CD4-positive, CD25-positive, alpha-beta regulatory T cell (primary cell): ENCODE results near the gene SF3B2. TPM values are rescaled to one million over a fixed set of nuclear protein-coding genes. Genes with fewer than 3 reads are reported as not detected.
A peak's percentile ranks its signal among the peaks of the same experiment; 100 is the strongest.
"Not testable (repeated sequence)": the region's sequence is repeated elsewhere in the genome, so short reads cannot be mapped to it uniquely, and the experiment has no call there.

ENCODE experiments used
- ATAC-seq, 2 donors: fragments of 150-1000 bp; cut with Tn5 transposase; one replicate each; pipeline ENCODE4 v1.10.0; 2021; ENCODE audit warnings: low read depth in 2 of 2, moderate number of reproducible peaks in 2 of 2, moderate library complexity in 1 of 2
- DNase-seq, 3 donors: peaks; one replicate each; pipeline versions ENCODE4 v3.0.0 to v3.0.0-alpha.2; 2012 to 2022; ENCODE audit warnings: mixed read lengths in 1 of 3
- H3K27ac ChIP-seq: one replicate; pipeline ENCODE4 v1.7.0; 2013; ENCODE audit warnings: mild to moderate bottlenecking, low read length; ENCODE audit not compliant: insufficient read depth, poor library complexity, severe bottlenecking
- H3K27me3 ChIP-seq: one replicate; pipeline ENCODE4 v1.7.0; 2013; ENCODE audit warnings: low read length; ENCODE audit not compliant: control insufficient read depth, insufficient read depth
- H3K36me3 ChIP-seq: one replicate; pipeline ENCODE4 v1.7.0; 2013; ENCODE audit warnings: mild to moderate bottlenecking, low read length, moderate library complexity; ENCODE audit not compliant: control insufficient read depth, insufficient read depth
- H3K4me1 ChIP-seq: 2 replicates; pipeline ENCODE4 v1.7.0; 2013; ENCODE audit warnings: mild to moderate bottlenecking, low read length; ENCODE audit not compliant: insufficient read depth, control insufficient read depth, poor library complexity, severe bottlenecking
- H3K4me3 ChIP-seq: one replicate; pipeline ENCODE4 v1.7.0; 2013; ENCODE audit warnings: low read depth, mild to moderate bottlenecking, low read length, moderate library complexity
- H3K9me3 ChIP-seq, 2 experiments: 1 replicate in 1 of 2; 2 replicates in 1 of 2; pipeline ENCODE4 v1.7.0; 2013; ENCODE audit warnings: low read length in 2 of 2, mild to moderate bottlenecking in 1 of 2, moderate library complexity in 1 of 2; ENCODE audit not compliant: control insufficient read depth in 2 of 2
- H3K27ac Mint-ChIP-seq, 3 donors: one replicate each; pipeline ENCODE4 v1.8.0; 2020 to 2022; ENCODE audit warnings: mild to moderate bottlenecking in 3 of 3, mixed read lengths in 3 of 3, moderate library complexity in 2 of 3
- H3K27me3 Mint-ChIP-seq: one replicate; pipeline ENCODE4 v1.8.0; 2022; ENCODE audit warnings: mild to moderate bottlenecking, mixed read lengths
- H3K36me3 Mint-ChIP-seq: one replicate; pipeline ENCODE4 v1.8.0; 2020; ENCODE audit warnings: mixed read lengths
- H3K4me1 Mint-ChIP-seq, 4 donors: one replicate each; pipeline ENCODE4 v1.8.0; 2020 to 2022; ENCODE audit warnings: mixed read lengths in 4 of 4, mild to moderate bottlenecking in 1 of 4
- H3K4me3 Mint-ChIP-seq, 4 donors: one replicate each; pipeline ENCODE4 v1.8.0; 2020 to 2022; ENCODE audit warnings: mild to moderate bottlenecking in 4 of 4, mixed read lengths in 4 of 4, moderate library complexity in 3 of 4
- H3K9me3 Mint-ChIP-seq, 7 donors: one replicate each; pipeline ENCODE4 v1.8.0; 2020 to 2022; ENCODE audit warnings: mixed read lengths in 7 of 7, mild to moderate bottlenecking in 3 of 7, moderate library complexity in 2 of 7
- polyA plus RNA-seq, 4 donors: library from polyadenylated mRNA; unstranded; fragments of 300-500 nt; fragmentation: Illumina TruSeq; gene quantifications; one replicate each; pipeline ENCODE4 v1.2.3, GENCODE V29; 2021
- total RNA-seq: library from RNA; stranded (reverse); gene quantifications from one replicate; pipeline ENCODE4 v1.2.3, GENCODE V29; 2022

The SF3B2 gene
- total and polyA plus RNA-seq, 5 donors from 2014 or later = 67.6 to 172 (median 75.6) TPM

DNA sequence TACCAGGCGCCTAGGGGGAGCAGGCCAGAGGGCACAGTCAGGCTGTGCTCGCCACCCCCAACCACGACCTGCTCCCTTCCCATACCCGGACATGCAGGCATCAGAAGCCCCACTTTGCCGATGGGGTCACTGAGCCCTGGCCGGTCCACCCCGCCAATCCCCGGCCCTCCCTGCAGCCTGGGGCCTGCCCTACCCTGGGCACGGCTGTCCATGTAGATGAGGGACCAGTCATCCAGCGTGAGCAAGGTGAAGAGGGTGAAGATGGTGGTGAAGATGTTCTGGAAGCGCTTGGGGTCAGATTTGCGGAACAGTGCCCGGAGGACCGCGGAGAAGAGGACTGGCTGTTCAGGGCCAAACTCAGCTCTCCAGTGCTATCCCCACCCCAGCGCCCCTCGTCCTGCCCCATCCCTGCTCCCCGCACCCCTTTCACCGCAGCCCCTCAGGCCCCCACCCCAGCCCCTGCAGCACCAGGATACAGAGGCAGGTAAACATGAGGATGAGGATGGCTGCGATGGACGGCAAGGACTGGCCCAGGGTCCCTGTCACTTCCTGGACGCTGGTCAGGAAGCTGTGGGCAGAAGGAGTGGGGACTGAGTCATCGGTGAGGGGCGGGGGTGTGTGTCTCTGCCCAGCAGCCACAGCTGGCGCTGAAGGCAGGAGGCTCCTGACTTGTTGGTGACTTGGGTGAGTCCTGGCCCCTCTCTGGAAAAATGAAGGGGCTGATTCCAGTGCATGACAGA is 31.4 kb upstream of the SF3B2 start:
- Mint-ChIP-seq H3K36me3 (no peaks in the 10 kb centered on the region), H3K27ac (no peak overlapping the region), H3K27me3 (peaks cover 6% of the 10 kb centered on the region), H3K9me3 (no peaks in the 10 kb centered on the region), H3K4me3 (no peak overlapping the region), H3K4me1 (peaks cover 4 to 6% (median 5%) of the 10 kb centered on the region in 4 donors)
- DNase-seq = no peak
- Histone ChIP-seq H3K36me3 (no peaks in the 10 kb centered on the region), H3K4me3 (no peak overlapping the region), H3K27ac (no peak overlapping the region), H3K9me3 (no peaks in the 10 kb centered on the region), H3K4me1 (peaks cover 6% of the 10 kb centered on the region), H3K27me3 (no peaks in the 10 kb centered on the region)
- ATAC-seq = no peak

DNA sequence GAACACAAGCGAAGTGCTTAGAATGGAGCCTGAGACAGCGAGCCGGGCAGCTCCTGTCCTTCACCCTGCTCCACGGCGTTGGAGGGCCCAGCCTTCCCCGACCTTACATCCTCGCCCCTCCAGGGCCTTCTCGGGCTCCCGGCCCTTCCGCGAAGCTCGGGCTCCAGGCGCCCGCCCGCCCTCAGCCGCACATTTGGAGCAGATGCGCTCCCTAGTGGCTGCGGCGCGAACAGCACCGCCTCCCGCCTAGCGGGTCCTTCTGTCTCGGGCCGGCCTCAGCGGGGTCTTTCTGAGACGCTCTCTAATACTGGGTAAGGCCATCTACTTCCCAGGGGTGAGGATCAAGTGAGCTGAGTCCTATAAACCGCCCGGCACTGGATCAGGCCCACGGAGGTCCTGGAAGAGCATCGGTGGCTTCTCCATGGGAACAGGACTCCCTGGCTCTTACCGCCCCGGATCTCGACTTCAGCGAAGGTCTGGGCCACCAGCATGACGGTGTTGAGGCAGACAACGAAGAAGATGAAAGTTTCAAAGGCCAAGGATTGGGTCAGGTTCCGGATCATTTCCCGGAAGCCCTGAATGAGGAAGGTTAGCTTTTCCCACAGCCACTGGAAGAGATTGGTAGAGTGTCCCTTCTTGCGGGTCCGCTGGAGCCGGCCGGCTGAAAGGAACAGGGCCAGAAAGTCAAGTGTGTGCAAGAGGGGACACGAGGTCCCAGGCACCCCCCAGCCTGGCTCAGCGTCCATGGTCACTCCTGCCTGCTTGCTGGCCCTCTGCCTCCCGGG is 29.6 kb upstream of the SF3B2 start:
- peak; percentile 64 to 69 (median 67) for DNase-seq
- H3K4me1 ChIP-seq = peaks cover 6% of the 10 kb centered on the region
- Mint-ChIP-seq H3K4me3 (peak overlapping the region in 2 of 4 donors; percentile 33 to 76), H3K4me1 (peaks cover 4 to 6% (median 5%) of the 10 kb centered on the region in 4 donors), H3K9me3 (no peaks in the 10 kb centered on the region), H3K27ac (peak overlapping the region in 1 of 3 donors; percentile 71), H3K36me3 (no peaks in the 10 kb centered on the region), H3K27me3 (peaks cover 8% of the 10 kb centered on the region)
- no peaks in the 10 kb centered on the region for H3K27me3 ChIP-seq
- H3K36me3 ChIP-seq = no peaks in the 10 kb centered on the region
- no peak overlapping the region for H3K27ac ChIP-seq
- ATAC-seq = peak; percentile 83 to 85
- no peaks in the 10 kb centered on the region for H3K9me3 ChIP-seq
- no peak overlapping the region for H3K4me3 ChIP-seq

DNA sequence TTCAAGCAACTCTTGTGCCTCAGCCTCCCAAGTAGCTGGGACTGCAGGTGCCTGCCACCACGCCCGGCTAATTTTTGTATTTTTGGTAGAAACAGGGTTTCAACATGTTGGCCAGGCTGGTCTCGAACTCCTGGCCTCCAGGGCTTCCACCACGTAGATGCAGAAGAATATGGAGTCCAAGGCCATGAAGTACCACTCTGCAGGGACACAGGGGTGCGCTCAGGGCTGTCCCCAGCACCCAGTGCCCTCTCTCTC is 29.1 kb upstream of the SF3B2 start:
- not testable (repeated sequence) for H3K27me3 ChIP-seq, H3K9me3 Mint-ChIP-seq, H3K9me3 ChIP-seq, H3K4me3 Mint-ChIP-seq, H3K27ac ChIP-seq, H3K36me3 Mint-ChIP-seq, H3K4me1 ChIP-seq, DNase-seq, H3K36me3 ChIP-seq, ATAC-seq, H3K4me1 Mint-ChIP-seq, H3K27ac Mint-ChIP-seq, H3K4me3 ChIP-seq
- H3K27me3 Mint-ChIP-seq = peaks cover 13% of the 10 kb centered on the region

DNA sequence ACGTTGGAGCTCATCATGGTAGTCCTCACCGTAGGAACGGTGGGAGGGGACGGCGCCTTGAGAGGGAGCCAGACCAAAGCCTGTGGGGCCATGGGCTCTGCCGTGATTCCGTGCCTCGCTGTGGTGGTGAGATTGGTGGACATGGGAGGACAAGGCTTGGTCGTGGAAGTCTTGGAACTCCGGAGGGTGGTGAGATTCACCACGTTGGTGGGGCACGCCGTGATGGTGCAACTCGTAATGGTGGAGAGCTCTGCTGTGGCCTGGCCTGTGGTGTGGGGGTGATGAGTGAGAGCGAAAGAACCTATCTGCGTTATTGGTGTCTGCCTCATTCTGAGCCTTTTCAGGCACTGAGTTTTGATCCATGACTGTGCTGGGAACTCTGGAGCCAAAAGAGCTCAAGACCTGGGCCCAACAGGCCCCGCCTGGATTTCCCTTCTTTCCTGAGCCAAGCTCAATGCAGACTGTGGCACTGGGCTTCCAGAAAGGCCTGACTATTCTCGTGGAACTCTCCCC is 26.1 kb upstream of the SF3B2 start, which contains the start of gene CATSPER1:
Gene CATSPER1 (minus strand): TSS at position 463 of the 513 bp plus-strand sequence. CDS start 100 bp downstream, at position 363.
- peaks cover 6% of the 10 kb centered on the region for H3K4me1 ChIP-seq
- no peak for ATAC-seq
- H3K9me3 Mint-ChIP-seq = no peaks in the 10 kb centered on the region
- peaks cover 4 to 6% (median 5%) of the 10 kb centered on the region in 4 donors for H3K4me1 Mint-ChIP-seq
- no peak for DNase-seq
- H3K36me3 ChIP-seq = no peaks in the 10 kb centered on the region
- H3K27me3 ChIP-seq = no peaks in the 10 kb centered on the region
- no peak within 1 kb of the TSS for H3K4me3 ChIP-seq
- H3K27ac ChIP-seq = no peak within 1 kb of the TSS
- H3K36me3 Mint-ChIP-seq = no peaks in the 10 kb centered on the region
- H3K4me3 Mint-ChIP-seq = no peak within 1 kb of the TSS
- H3K27ac Mint-ChIP-seq = no peak within 1 kb of the TSS
- H3K9me3 ChIP-seq = no peaks in the 10 kb centered on the region
- H3K27me3 Mint-ChIP-seq = peaks cover 13% of the 10 kb centered on the region

DNA sequence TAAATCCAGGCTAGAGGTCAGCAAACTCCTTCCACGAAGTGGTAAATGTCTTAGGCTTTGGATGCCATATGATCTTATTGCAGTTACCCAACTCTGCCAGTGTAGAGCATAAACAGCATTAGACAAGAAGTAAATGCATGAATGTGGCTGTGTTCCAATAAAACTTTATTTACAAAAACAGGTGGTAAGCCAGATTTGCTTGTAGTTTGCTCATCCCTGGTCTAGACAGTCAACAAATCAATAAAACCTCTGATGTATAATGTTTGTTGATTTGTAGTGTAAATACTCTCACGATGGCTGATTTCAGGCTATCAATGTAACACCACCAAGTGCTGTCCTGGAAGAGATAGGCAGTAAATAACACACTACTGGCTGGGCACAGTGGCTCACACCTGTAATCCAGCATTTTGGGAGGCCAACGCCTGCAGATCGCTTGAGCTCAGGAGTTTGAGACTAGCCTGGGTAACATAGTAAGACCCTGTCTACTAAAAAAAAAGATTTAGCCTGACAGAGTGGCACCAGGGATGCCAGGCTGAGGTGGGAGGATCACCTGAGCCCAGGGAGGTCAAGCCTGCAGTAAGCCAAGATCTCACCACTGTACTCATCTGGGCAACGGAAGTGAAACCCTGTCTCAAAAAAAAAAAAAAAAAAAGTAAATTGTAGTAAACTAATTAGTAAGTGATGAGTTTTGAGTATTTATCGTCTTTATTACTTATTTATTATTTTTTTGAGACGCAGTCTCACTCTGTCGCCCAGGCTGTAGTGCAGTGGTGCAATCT is 19.0 kb upstream of the SF3B2 start:
- H3K4me1 ChIP-seq = no peaks in the 10 kb centered on the region
- H3K27me3 ChIP-seq = no peaks in the 10 kb centered on the region
- H3K27ac ChIP-seq = no peak overlapping the region
- H3K4me3 ChIP-seq = no peak overlapping the region
- DNase-seq = no peak
- peaks cover 19% of the 10 kb centered on the region for H3K27me3 Mint-ChIP-seq
- no peaks in the 10 kb centered on the region for H3K4me1 Mint-ChIP-seq
- no peaks in the 10 kb centered on the region for H3K9me3 ChIP-seq
- no peak overlapping the region for H3K27ac Mint-ChIP-seq
- no peaks in the 10 kb centered on the region for H3K36me3 Mint-ChIP-seq
- no peaks in the 10 kb centered on the region for H3K36me3 ChIP-seq
- H3K9me3 Mint-ChIP-seq = no peaks in the 10 kb centered on the region
- ATAC-seq = no peak
- H3K4me3 Mint-ChIP-seq = no peak overlapping the region

DNA sequence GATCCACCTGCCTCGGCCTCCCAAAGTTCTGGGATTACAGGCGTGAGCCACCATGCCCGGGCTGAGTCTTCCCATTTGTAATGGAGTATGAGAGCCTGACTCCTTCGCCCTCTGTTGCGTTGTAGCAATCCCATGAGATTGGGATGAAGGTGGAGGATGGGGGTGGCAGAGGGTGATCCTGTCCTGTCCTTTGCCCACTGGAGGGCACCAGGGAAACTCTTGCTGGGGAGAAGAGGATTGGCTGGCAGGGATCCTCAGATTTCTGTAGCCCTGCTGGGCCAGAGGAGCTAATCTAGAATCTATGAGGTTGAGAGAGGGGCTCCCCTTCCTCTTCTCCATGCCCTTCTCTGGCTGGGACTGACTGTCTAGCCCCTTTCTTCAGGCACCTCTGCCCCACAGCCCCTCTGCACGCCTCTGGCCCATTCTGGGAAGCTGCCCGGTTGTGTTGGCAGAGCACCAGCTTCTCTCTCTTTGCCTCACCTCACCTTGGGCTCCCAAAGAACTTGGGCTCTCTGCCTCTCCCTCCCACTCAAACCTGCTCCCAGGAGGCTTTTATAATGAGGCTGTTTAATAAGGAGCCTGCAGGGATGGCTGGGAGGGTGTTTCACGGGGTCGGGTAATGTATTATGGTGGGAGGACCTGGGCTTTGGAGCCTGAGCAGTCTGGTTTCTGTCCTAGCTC is 16.4 kb upstream of the SF3B2 start:
- no peaks in the 10 kb centered on the region for H3K36me3 Mint-ChIP-seq
- Histone ChIP-seq H3K36me3 (no peaks in the 10 kb centered on the region), H3K27ac (no peak overlapping the region), H3K4me3 (no peak overlapping the region), H3K27me3 (peaks cover 1% of the 10 kb centered on the region), H3K4me1 (no peaks in the 10 kb centered on the region), H3K9me3 (no peaks in the 10 kb centered on the region)
- no peaks in the 10 kb centered on the region for H3K9me3 Mint-ChIP-seq
- no peak overlapping the region for H3K27ac Mint-ChIP-seq
- peaks cover 23% of the 10 kb centered on the region for H3K27me3 Mint-ChIP-seq
- no peaks in the 10 kb centered on the region for H3K4me1 Mint-ChIP-seq
- H3K4me3 Mint-ChIP-seq = no peak overlapping the region
- ATAC-seq (no peak), DNase-seq (no peak)

DNA sequence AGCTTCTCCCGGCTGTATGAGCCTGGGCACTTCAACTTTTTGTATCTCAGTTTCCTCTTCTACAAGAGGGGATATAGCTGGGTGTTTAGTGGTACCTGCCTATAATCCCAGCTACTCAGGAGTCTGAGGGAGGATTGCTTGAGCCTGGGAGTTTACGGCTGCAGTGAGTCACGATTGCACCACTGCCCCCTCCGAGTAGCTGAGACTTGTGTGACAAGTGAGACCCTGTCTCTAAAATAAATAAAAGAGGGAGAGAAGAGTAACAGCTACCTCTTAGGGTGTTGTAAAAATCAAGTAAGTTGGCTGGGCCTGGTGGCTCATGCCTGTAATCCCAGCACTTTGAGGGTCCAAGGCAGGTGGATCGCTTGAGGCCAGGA is 15.8 kb upstream of the SF3B2 start:
- Histone ChIP-seq H3K9me3 (no peaks in the 10 kb centered on the region), H3K36me3 (no peaks in the 10 kb centered on the region), H3K27me3 (peaks cover 3% of the 10 kb centered on the region), H3K4me3 (no peak overlapping the region), H3K27ac (no peak overlapping the region), H3K4me1 (no peaks in the 10 kb centered on the region)
- no peak overlapping the region for H3K4me3 Mint-ChIP-seq
- DNase-seq (no peak), ATAC-seq (no peak)
- no peaks in the 10 kb centered on the region for H3K9me3 Mint-ChIP-seq
- no peaks in the 10 kb centered on the region for H3K4me1 Mint-ChIP-seq
- no peaks in the 10 kb centered on the region for H3K36me3 Mint-ChIP-seq
- peaks cover 23% of the 10 kb centered on the region for H3K27me3 Mint-ChIP-seq
- no peak overlapping the region for H3K27ac Mint-ChIP-seq
